ENCODE measurements around the gene MPRIP. TPM values are rescaled to one million over a fixed set of nuclear protein-coding genes. Genes with fewer than 3 reads are reported as not detected.

Gene MPRIP
- total RNA-seq, 1 experiment from 2014 or later, result 132 TPM

DNA sequence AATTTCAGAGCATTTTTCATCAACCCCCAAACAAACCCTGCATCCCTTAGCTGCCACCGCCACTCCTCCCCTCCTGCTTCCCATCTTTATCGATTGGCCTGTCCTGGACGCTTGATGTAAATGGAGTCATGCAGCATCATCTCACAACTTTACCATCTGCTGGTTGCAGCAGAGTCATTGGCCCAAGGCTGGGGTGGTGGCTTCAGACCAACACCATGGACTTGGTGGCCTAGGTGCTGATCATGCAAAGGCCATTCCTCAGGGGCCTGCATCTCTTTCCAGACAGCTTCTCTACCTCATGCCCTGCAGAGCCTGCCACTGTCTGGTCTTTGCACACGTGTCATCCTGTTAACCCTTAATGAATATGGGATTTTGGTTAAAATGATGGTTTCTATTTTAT, 73.4 kb downstream of the MPRIP start:
- no peak overlapping the region for H3K27ac ChIP-seq (ENCODE audit: insufficient read length, low read depth, low read length)
- H3K79me1 ChIP-seq (ENCODE audit: insufficient read depth, low read depth, low read length, poor library complexity, severe bottlenecking), result no peaks in the 10 kb centered on the region
- H4K5ac ChIP-seq (ENCODE audit: insufficient read length, low read depth, low read length), result no peak overlapping the region
- no peaks in the 10 kb centered on the region for H3K27me3 ChIP-seq (ENCODE audit: insufficient read depth, low read length)
- no peak for DNase-seq
- Mint-ChIP-seq H3K27ac (peak overlapping the region in 1 of 3 experiments; percentile 43; a peak in 2 of 7 replicates), H3K4me3 (no peak overlapping the region), H3K4me1 (peaks cover 12 to 15% of the 10 kb centered on the region in 2 experiments; a peak in 3 of 4 replicates), H3K27me3 (ENCODE audit: low read depth) (peaks cover 2% of the 10 kb centered on the region; the same call in 1 of the 2 replicates), H3K36me3 (ENCODE audit: insufficient read depth in 1 of 3, low read depth in 3 of 3) (no peaks in the 10 kb centered on the region), H3K9me3 (no peaks in the 10 kb centered on the region)
- no peak overlapping the region for H3K4me2 ChIP-seq (ENCODE audit: insufficient read depth, insufficient read length, low read length)
- no peaks in the 10 kb centered on the region for H3K9me3 ChIP-seq (ENCODE audit: control insufficient read depth, low read depth, low read length)
- H3T11ph ChIP-seq (ENCODE audit: low read length), result no peak overlapping the region
- no peak overlapping the region for H2BK15ac ChIP-seq (ENCODE audit: low read depth, low read length)
- no peak overlapping the region for H2BK120ac ChIP-seq (ENCODE audit: low read depth, low read length, poor library complexity, severe bottlenecking)
- no peak overlapping the region for H3K4ac ChIP-seq (ENCODE audit: low read depth, low read length)
- no peaks in the 10 kb centered on the region for H4K20me1 ChIP-seq (ENCODE audit: control insufficient read depth, insufficient read depth, insufficient read length)
- no peak overlapping the region for H4K91ac ChIP-seq (ENCODE audit: insufficient read length, low read depth, low read length)
- H3K9ac ChIP-seq (ENCODE audit: extremely low read depth, insufficient read length, low read length), result no peak overlapping the region
- H3K18ac ChIP-seq (ENCODE audit: insufficient read length, low read depth, low read length), result no peak overlapping the region
- no peak overlapping the region for H2BK20ac ChIP-seq (ENCODE audit: low read depth, low read length, poor library complexity, severe bottlenecking)
- no peaks in the 10 kb centered on the region for H3K23me2 ChIP-seq (ENCODE audit: insufficient read length, low read depth, low read length, poor library complexity, severe bottlenecking)
- no peak overlapping the region for H4K8ac ChIP-seq (replicated peaks; ENCODE audit: insufficient read length, low read depth, low read length)
- WGBS (ENCODE audit: extremely low coverage, insufficient read length, low lambda C conversion rate), result no CpG with 5 or more reads among the region's 4 CpGs
- TF ChIP-seq, protein P1, sequence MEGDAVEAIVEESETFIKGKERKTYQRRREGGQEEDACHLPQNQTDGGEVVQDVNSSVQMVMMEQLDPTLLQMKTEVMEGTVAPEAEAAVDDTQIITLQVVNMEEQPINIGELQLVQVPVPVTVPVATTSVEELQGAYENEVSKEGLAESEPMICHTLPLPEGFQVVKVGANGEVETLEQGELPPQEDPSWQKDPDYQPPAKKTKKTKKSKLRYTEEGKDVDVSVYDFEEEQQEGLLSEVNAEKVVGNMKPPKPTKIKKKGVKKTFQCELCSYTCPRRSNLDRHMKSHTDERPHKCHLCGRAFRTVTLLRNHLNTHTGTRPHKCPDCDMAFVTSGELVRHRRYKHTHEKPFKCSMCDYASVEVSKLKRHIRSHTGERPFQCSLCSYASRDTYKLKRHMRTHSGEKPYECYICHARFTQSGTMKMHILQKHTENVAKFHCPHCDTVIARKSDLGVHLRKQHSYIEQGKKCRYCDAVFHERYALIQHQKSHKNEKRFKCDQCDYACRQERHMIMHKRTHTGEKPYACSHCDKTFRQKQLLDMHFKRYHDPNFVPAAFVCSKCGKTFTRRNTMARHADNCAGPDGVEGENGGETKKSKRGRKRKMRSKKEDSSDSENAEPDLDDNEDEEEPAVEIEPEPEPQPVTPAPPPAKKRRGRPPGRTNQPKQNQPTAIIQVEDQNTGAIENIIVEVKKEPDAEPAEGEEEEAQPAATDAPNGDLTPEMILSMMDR (conservative IDR thresholded peaks at IDR 0.05), result no peak
- H3K4me1 ChIP-seq (ENCODE audit: insufficient read depth, low read length), result no peaks in the 10 kb centered on the region
- peaks cover 2% of the 10 kb centered on the region; the same call in 1 of the 2 replicates for H3K79me2 ChIP-seq (ENCODE audit: insufficient read depth, low read length)
- no peak overlapping the region for H3K14ac ChIP-seq (ENCODE audit: insufficient read depth, low read length)
- no peak overlapping the region for H2AK5ac ChIP-seq (ENCODE audit: insufficient read length, low read length)
- H3K56ac ChIP-seq (ENCODE audit: insufficient read length, low read depth, low read length), result no peak overlapping the region
- no peak overlapping the region for H2AFZ ChIP-seq (ENCODE audit: low read length)
- no peak overlapping the region for H2BK12ac ChIP-seq (ENCODE audit: insufficient read length, low read depth, low read length)
- H2BK5ac ChIP-seq (ENCODE audit: insufficient read length, low read length), result no peak overlapping the region
- H3K23ac ChIP-seq (ENCODE audit: insufficient read length, low read depth, low read length), result no peak overlapping the region

Measured in H9 (cell line).